Esophagus (tissue), 2 donors: ENCODE data around the gene F7. TPM values are rescaled to one million over a fixed set of nuclear protein-coding genes. Genes with fewer than 3 reads are reported as not detected.

Experiments
- H3K27ac ChIP-seq, 2 donors: one replicate each; pipeline ENCODE4 v1.5.1; 2013; ENCODE audit warnings: low read depth in 2 of 2, mild to moderate bottlenecking in 2 of 2, inconsistent platforms in 1 of 2, low read length in 1 of 2, moderate library complexity in 1 of 2
- H3K27me3 ChIP-seq, 2 donors: one replicate each; pipeline ENCODE4 v1.6.1; 2013; ENCODE audit warnings: low read length in 2 of 2, control low read depth in 1 of 2, mild to moderate bottlenecking in 1 of 2; ENCODE audit not compliant: insufficient read depth in 2 of 2, control insufficient read depth in 1 of 2
- H3K36me3 ChIP-seq, 2 donors: one replicate each; pipeline ENCODE4 v1.6.1; 2013; ENCODE audit warnings: low read length in 1 of 2; ENCODE audit not compliant: control insufficient read depth in 2 of 2, insufficient read depth in 2 of 2
- H3K4me1 ChIP-seq, 2 donors: one replicate each; pipeline ENCODE4 v1.6.1; 2013; ENCODE audit warnings: low read length in 1 of 2; ENCODE audit not compliant: control insufficient read depth in 2 of 2, insufficient read depth in 2 of 2
- H3K4me3 ChIP-seq, 2 donors: one replicate each; pipeline ENCODE4 v1.5.1; 2013; ENCODE audit warnings: low read length in 2 of 2, mild to moderate bottlenecking in 2 of 2, low read depth in 1 of 2, moderate library complexity in 1 of 2
- H3K9me3 ChIP-seq, 2 donors: one replicate each; pipeline ENCODE4 v1.6.1; 2013; ENCODE audit warnings: mild to moderate bottlenecking in 2 of 2, low read depth in 1 of 2, low read length in 1 of 2, moderate library complexity in 1 of 2; ENCODE audit not compliant: control insufficient read depth in 2 of 2, insufficient read depth in 1 of 2
- WGBS, 2 donors: extraction: QIAGEN DNeasy Blood & Tissue Kit; methylation state at CpG; one replicate each; pipeline ENCODE4 v1.1.7; 2013; 5-methylcytosine and 5-hydroxymethylcytosine counted together
- polyA plus RNA-seq, 2 donors: library from polyadenylated mRNA; stranded (reverse); fragments of 200-250 nt; gene quantifications; one replicate each; pipeline ENCODE4 v1.2.3, GENCODE V29; 2013
- donor health status: healthy with polysubstance abuse.
- donor health status: Bipolar disorder and iron deficiency.

Gene F7
- polyA plus RNA-seq, 2 donors = 0.01 TPM; not detected in 1

- peaks cover 0 to 2% of the 10 kb centered on the region in 2 donors for H3K4me1 ChIP-seq
- WGBS, 2 donors = 94 to 95% methylated on average over 25 of the region's 25 CpGs
- no peak overlapping the region for H3K27ac ChIP-seq
- no peaks in the 10 kb centered on the region for H3K27me3 ChIP-seq
- no peaks in the 10 kb centered on the region for H3K9me3 ChIP-seq
- H3K36me3 ChIP-seq = peaks cover 0 to 19% of the 10 kb centered on the region in 2 donors
- no peak overlapping the region for H3K4me3 ChIP-seq
Measured at GRCh38 chr13:113084094-113084942, 21.3 kb upstream of the F7 start.

- peaks cover 0 to 2% of the 10 kb centered on the region in 2 donors for H3K4me1 ChIP-seq
- no peak overlapping the region for H3K27ac ChIP-seq
- WGBS, 2 donors = 86 to 87% methylated on average over 24 of the region's 24 CpGs
- H3K9me3 ChIP-seq = no peaks in the 10 kb centered on the region
- no peaks in the 10 kb centered on the region for H3K27me3 ChIP-seq
- H3K36me3 ChIP-seq = peaks cover 0 to 21% of the 10 kb centered on the region in 2 donors
- H3K4me3 ChIP-seq = no peak overlapping the region
Measured at GRCh38 chr13:113084943-113085540, 20.5 kb upstream of the F7 start.

GRCh38 chr13:113086031-113086750, 19.4 kb upstream of the F7 start:
- Histone ChIP-seq H3K36me3 (peaks cover 0 to 28% of the 10 kb centered on the region in 2 donors), H3K4me1 (peaks cover 0 to 2% of the 10 kb centered on the region in 2 donors), H3K27ac (no peak overlapping the region), H3K4me3 (no peak overlapping the region), H3K27me3 (no peaks in the 10 kb centered on the region), H3K9me3 (no peaks in the 10 kb centered on the region)
- WGBS, 2 donors = 85 to 90% methylated on average over 32 of the region's 32 CpGs

GRCh38 chr13:113086991-113087922, 18.3 kb upstream of the F7 start:
- no peak overlapping the region for H3K4me3 ChIP-seq
- 88 to 89% methylated on average over 39 of the region's 39 CpGs for WGBS, 2 donors
- H3K27ac ChIP-seq = no peak overlapping the region

GRCh38 chr13:113087923-113088690, 17.5 kb upstream of the F7 start:
- Histone ChIP-seq H3K36me3 (peaks cover 0 to 28% of the 10 kb centered on the region in 2 donors), H3K4me1 (peaks cover 0 to 2% of the 10 kb centered on the region in 2 donors)

More at GRCh38 chr13:113086991-113087922, 18.3 kb upstream of the F7 start:
- Histone ChIP-seq H3K27me3 (no peaks in the 10 kb centered on the region), H3K36me3 (peaks cover 0 to 29% of the 10 kb centered on the region in 2 donors), H3K4me1 (peaks cover 0 to 2% of the 10 kb centered on the region in 2 donors), H3K9me3 (no peaks in the 10 kb centered on the region)

GRCh38 chr13:113088691-113089020, 16.9 kb upstream of the F7 start:
- Histone ChIP-seq H3K9me3 (no peaks in the 10 kb centered on the region), H3K27ac (no peak overlapping the region), H3K36me3 (peaks cover 0 to 28% of the 10 kb centered on the region in 2 donors), H3K27me3 (no peaks in the 10 kb centered on the region), H3K4me3 (no peak overlapping the region), H3K4me1 (no peaks in the 10 kb centered on the region)
- 87 to 90% methylated on average over 17 of the region's 17 CpGs for WGBS, 2 donors

More at GRCh38 chr13:113087923-113088690, 17.5 kb upstream of the F7 start:
- H3K27me3 ChIP-seq = no peaks in the 10 kb centered on the region
- no peaks in the 10 kb centered on the region for H3K9me3 ChIP-seq
- no peak overlapping the region for H3K27ac ChIP-seq
- H3K4me3 ChIP-seq = no peak overlapping the region
- 90 to 93% methylated on average over 40 of the region's 40 CpGs for WGBS, 2 donors

- H3K9me3 ChIP-seq = no peaks in the 10 kb centered on the region
- peaks cover 0 to 26% of the 10 kb centered on the region in 2 donors for H3K36me3 ChIP-seq
- H3K4me3 ChIP-seq = no peak overlapping the region
- no peak overlapping the region for H3K27ac ChIP-seq
- H3K27me3 ChIP-seq = no peaks in the 10 kb centered on the region
- 89 to 90% methylated on average over 36 of the region's 36 CpGs for WGBS, 2 donors
- no peaks in the 10 kb centered on the region for H3K4me1 ChIP-seq
Measured at GRCh38 chr13:113089693-113090414, 15.7 kb upstream of the F7 start.

GRCh38 chr13:113090415-113090770, 15.2 kb upstream of the F7 start:
- Histone ChIP-seq H3K4me3 (no peak overlapping the region), H3K4me1 (no peaks in the 10 kb centered on the region), H3K27ac (no peak overlapping the region), H3K36me3 (peaks cover 0 to 21% of the 10 kb centered on the region in 2 donors), H3K27me3 (no peaks in the 10 kb centered on the region), H3K9me3 (no peaks in the 10 kb centered on the region)
- WGBS, 2 donors = 87 to 89% methylated on average over 13 of the region's 13 CpGs
